D341Med (cell line): ENCODE measurements around the gene OSBPL5.
A peak's percentile ranks its signal among the peaks of the same experiment; 100 is the strongest.
"Not testable (repeated sequence)": the region's sequence is repeated elsewhere in the genome, so short reads cannot be mapped to it uniquely, and the experiment has no call there.

ENCODE experiments used
- DNase-seq: peaks from one replicate; pipeline ENCODE4 v3.0.0; 2012; ENCODE audit warnings: low spot score

The OSBPL5 gene

GRCh38 chr11:3181725-3182461 lies 16.8 kb upstream of the OSBPL5 start:
- no peak for DNase-seq

DNA sequence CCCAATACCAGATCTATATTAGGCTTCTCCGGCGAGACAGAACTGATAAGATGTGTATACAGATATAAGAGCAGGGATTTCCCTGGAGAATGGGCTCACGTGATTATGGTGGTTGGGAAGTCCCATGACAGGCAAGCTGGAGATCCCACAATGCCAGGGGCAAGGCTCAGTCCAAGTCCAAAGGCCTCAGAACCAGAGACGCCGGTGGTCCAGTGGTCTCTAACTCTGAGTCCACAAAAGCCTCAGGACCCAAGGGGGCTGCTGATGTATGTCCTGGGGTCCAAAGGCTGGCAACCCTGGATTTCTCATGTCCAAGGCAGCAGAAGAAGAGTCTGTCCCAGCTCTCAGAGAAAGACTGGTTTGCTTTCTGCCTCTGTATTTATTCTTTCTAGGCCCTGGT lies 15.8 kb upstream of the OSBPL5 start:
- DNase-seq = no peak

- DNase-seq = no peak
These were observed 13.2 kb upstream of the OSBPL5 start for GRCh38 chr11:3178349-3178748.

GRCh38 chr11:3177931-3178330 lies 12.8 kb upstream of the OSBPL5 start:
- no peak for DNase-seq

DNA sequence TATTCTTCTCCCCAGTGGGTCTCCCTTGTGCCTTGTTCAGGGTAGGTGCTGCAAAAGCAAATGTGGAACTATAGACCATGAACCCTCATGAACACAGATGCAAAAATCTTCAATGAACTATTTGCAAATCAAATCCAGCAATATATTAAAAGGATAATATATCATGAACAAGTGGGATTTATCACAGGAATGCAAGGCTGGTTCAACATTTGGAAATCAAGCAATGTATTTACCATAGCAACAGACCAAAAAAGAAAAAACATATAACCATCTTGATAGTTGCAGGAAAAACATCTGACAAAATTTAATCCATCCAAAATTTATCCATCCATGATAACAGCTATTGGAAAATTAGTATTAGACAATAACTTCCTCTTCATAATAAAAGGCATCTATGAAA lies 11.4 kb upstream of the OSBPL5 start:
- DNase-seq = no peak

- no peak for DNase-seq
These were observed 10.1 kb upstream of the OSBPL5 start for GRCh38 chr11:3175194-3175593.

DNA sequence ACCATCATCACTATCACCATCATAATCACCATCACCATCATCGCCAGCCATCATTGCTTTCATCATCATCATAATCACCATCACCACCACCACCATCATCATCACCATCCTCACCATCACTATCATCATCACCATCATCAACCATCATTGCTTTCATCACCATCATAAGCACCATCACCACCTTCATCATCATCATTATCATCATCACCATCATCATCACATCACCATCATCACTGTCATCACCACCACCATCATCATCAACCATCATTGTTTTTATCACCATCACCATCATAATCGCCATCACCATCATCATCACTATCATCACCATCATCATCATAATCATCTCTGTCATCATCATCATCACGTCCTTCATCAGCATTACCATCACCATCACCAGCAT lies 9.3 kb upstream of the OSBPL5 start:
- DNase-seq = no peak

DNA sequence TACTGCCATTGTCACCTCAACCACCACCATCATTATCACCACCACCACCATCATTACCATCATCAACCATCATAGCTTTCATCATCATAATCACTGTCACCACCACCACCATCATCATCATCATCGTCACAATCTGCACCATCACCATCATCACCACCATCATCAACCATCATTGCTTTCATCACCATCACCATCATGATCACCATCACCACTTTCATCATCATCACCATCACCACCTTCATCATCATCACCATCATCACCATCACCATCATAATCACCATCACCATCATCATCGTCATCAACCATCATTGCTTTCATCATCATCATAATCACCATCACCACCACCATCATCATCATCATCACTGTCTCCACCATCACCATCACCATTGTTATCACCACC lies 8.7 kb upstream of the OSBPL5 start:
- DNase-seq = no peak

DNA sequence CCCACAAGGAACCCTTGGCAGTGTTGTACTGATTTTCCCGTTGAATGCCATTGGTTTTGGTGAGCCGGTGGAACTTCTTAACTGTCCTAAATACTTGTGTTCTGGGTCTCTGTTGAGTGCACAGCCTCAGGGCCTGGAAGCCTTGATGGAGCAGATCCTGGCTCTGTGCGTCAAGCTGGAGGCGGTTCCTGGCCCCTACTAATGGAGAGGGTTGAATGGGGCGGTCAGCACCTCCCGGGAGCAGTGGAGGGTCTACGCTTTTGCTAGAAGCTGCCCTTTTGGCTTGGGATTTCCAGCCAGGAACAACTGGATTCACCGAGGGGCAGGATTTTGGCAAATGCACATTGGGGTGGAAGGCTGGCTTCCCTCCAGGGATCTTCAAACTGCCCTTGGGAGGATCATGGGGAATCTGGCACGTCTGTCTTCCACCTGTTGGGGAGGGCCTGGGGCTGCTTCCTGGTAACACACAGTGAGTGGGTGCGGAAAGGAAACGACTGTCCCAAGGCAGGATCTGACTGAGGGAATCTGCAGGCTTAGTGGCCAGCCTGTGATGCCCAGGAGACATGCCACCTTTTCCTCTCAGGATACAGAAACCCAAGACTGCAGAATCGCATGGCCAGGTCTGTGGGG lies 6.9 kb upstream of the OSBPL5 start:
- DNase-seq = no peak

- no peak for DNase-seq
These were observed 5.9 kb upstream of the OSBPL5 start for GRCh38 chr11:3170756-3171650.

- DNase-seq = no peak
These were observed 5.1 kb upstream of the OSBPL5 start for GRCh38 chr11:3170044-3170755.

GRCh38 chr11:3169255-3170043 lies 4.3 kb upstream of the OSBPL5 start:
- no peak for DNase-seq

DNA sequence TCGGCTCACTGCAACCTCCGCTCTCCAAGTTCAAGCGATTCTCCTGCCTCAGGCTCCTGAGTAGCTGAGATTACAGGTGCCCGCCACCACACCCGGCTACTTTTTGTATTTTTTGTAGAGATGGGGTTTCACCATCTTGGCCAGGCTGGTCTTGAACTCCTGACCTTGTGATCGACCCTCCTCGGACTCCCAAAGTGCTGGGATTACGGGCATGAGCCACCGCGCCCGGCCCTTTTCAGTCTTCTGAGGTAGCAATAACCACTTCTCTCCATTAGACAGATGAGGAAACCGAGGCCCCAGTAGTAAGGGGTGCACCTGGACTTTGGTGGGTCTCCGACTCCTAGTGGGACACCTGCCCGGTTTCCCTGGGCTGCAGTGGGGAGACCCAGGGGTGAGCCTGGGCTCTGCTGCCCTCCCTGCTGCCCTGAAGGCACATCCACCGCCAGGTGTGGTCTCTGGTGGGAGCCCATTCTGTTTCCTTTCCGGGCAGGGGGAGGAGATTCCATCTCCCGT lies 3.7 kb upstream of the OSBPL5 start:
- not testable (repeated sequence) for DNase-seq

- no peak for DNase-seq
These were observed 2.3 kb upstream of the OSBPL5 start for GRCh38 chr11:3167143-3168119.

GRCh38 chr11:3166268-3167142 lies 1.4 kb upstream of the OSBPL5 start:
- DNase-seq = peak; percentile 80

- no peak for DNase-seq
These were observed 782 bp upstream of the OSBPL5 start for GRCh38 chr11:3165916-3166267.

- DNase-seq = no peak
These were observed 458 bp downstream of the OSBPL5 start for GRCh38 chr11:3164552-3165151.

DNA sequence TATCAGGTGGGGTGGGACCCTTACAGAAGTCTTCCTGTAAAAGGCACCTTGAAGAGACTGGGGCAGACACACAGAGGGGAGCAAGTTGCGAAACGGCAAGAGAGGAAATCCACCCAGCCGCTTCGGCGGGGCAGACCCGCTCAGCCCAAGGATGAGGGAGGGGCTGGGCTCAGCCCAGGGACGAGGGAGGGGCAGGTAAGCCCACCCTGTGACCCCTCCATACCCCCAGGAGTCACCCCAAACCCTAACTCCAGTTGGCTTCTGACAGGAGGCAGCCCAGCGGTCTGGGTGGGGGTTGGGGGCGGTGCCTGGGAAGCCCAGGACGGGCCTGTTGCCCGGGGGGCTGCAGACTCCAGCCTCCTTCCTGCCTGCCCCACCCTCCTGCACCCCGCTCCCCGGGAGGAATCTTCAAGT lies 965 bp downstream of the OSBPL5 start:
- no peak for DNase-seq
